Small intestine (tissue), 7 donors: ENCODE data around the gene KIF21B. TPM values are rescaled to one million over a fixed set of nuclear protein-coding genes. Genes with fewer than 3 reads are reported as not detected.

ENCODE experiments used
- DNase-seq, 2 donors: peaks; one replicate each; pipeline versions ENCODE4 v3.0.0 to v3.0.0-alpha.2; 2013
- FAIRE-seq: peaks from 2 replicates; lab custom pipeline; 2012; peaks lifted over from hg19 to GRCh38; lab: Jason Lieb, UNC
- H3K27ac ChIP-seq, 3 donors: one replicate each; pipeline ENCODE4 v1.5.1; 2013; ENCODE audit warnings: low read length in 2 of 3, mild to moderate bottlenecking in 2 of 3, control low read depth in 1 of 3, inconsistent platforms in 1 of 3, low read depth in 1 of 3, moderate library complexity in 1 of 3
- H3K27me3 ChIP-seq, 3 donors: one replicate each; pipeline ENCODE4 v1.6.1; 2013; ENCODE audit warnings: low read length in 3 of 3, inconsistent platforms in 1 of 3; ENCODE audit not compliant: control insufficient read depth in 3 of 3, insufficient read depth in 3 of 3
- H3K36me3 ChIP-seq, 3 donors: one replicate each; pipeline ENCODE4 v1.6.1; 2013; ENCODE audit warnings: low read length in 3 of 3, inconsistent platforms in 1 of 3, low read depth in 1 of 3, mild to moderate bottlenecking in 1 of 3, moderate library complexity in 1 of 3; ENCODE audit not compliant: control insufficient read depth in 3 of 3, insufficient read depth in 2 of 3
- H3K4me1 ChIP-seq, 3 donors: one replicate each; pipeline ENCODE4 v1.6.1; 2013; ENCODE audit warnings: low read length in 2 of 3, inconsistent platforms in 1 of 3, low read depth in 1 of 3, mild to moderate bottlenecking in 1 of 3, moderate library complexity in 1 of 3; ENCODE audit not compliant: control insufficient read depth in 3 of 3, insufficient read depth in 2 of 3
- H3K4me3 ChIP-seq, 3 donors: one replicate each; pipeline ENCODE4 v1.5.1; 2013; ENCODE audit warnings: low read length in 3 of 3, control low read depth in 1 of 3, inconsistent platforms in 1 of 3, low read depth in 1 of 3, mild to moderate bottlenecking in 1 of 3, moderate library complexity in 1 of 3
- H3K9me3 ChIP-seq, 2 donors: one replicate each; pipeline ENCODE4 v1.6.1; 2013; ENCODE audit warnings: low read depth in 1 of 2, low read length in 1 of 2; ENCODE audit not compliant: control insufficient read depth in 2 of 2, insufficient read depth in 1 of 2
- WGBS, 3 donors: extraction: QIAGEN DNeasy Blood & Tissue Kit; methylation state at CpG; one replicate each; pipeline ENCODE4 v1.1.7; 2013; 5-methylcytosine and 5-hydroxymethylcytosine counted together
- polyA plus RNA-seq, 4 donors: library from polyadenylated mRNA; stranded (reverse) in 3 of 4; unstranded in 1 of 4; fragments of 200-250 nt in 3 of 4; fragments of 120-200 nt in 1 of 4; gene quantifications; one replicate each; pipeline versions ENCODE4 v1.2.1 to v1.2.3, GENCODE V29; 2013
- donor health status: healthy with polysubstance abuse.
- donor health status: control.
- donor health status: control.
- donor health status: Bipolar disorder and iron deficiency.
- donor health status: healthy.

KIF21B gene
- polyA plus RNA-seq, 4 donors = 0.89 to 12.9 (median 1.8) TPM

DNA sequence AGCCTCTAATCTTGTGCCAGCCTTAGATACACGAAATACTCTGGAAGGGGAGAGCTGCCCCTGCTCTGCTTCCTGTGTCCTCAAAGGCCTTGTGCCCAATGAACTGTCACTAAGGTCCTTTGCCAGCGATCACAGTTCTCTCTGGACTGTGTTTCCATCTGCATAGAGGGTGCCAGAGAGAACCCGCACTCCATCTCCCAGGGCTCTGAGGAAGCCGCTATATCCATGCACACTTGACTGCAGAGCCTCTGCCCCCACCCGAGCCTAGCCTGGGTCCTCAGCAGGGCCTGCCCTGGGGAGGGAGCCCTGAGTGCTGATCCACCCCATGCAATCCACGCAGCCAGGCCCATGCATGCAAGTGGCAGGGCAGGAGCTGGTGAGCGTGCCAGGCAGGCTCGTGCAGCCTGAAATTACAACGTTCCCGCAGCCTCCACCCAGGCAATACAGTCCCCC lies 30.6 kb upstream of the KIF21B start:
- FAIRE-seq (no peak), DNase-seq (no peak)
- H3K27me3 ChIP-seq = peaks cover 0 to 6% (median 0%) of the 10 kb centered on the region in 3 donors
- no peak overlapping the region for H3K27ac ChIP-seq
- no peaks in the 10 kb centered on the region for H3K9me3 ChIP-seq
- peaks cover 0 to 2% (median 0%) of the 10 kb centered on the region in 3 donors for H3K4me1 ChIP-seq
- H3K36me3 ChIP-seq = no peaks in the 10 kb centered on the region
- 73 to 80% (median 76%) methylated on average over 10 of the region's 10 CpGs for WGBS, 3 donors
- no peak overlapping the region for H3K4me3 ChIP-seq

- 81 to 88% (median 88%) methylated on average over 22 of the region's 22 CpGs for WGBS, 3 donors
- H3K27ac ChIP-seq = no peak overlapping the region
- FAIRE-seq = no peak
Measured at GRCh38 chr1:201053155-201053860, 29.8 kb upstream of the KIF21B start.

GRCh38 chr1:201051399-201051798 lies 27.9 kb upstream of the KIF21B start:
- WGBS, 3 donors = 88 to 95% (median 90%) methylated on average over 2 of the region's 2 CpGs
- H3K9me3 ChIP-seq = no peaks in the 10 kb centered on the region
- no peak for FAIRE-seq
- H3K27ac ChIP-seq = no peak overlapping the region
- peaks cover 0 to 2% (median 0%) of the 10 kb centered on the region in 3 donors for H3K4me1 ChIP-seq
- H3K27me3 ChIP-seq = peaks cover 0 to 9% (median 0%) of the 10 kb centered on the region in 3 donors
- H3K36me3 ChIP-seq = no peaks in the 10 kb centered on the region
- DNase-seq = no peak
- no peak overlapping the region for H3K4me3 ChIP-seq

More at GRCh38 chr1:201053155-201053860, 29.8 kb upstream of the KIF21B start:
- Histone ChIP-seq H3K4me1 (peaks cover 0 to 2% (median 0%) of the 10 kb centered on the region in 3 donors), H3K27me3 (peaks cover 0 to 4% (median 0%) of the 10 kb centered on the region in 3 donors), H3K9me3 (no peaks in the 10 kb centered on the region), H3K36me3 (no peaks in the 10 kb centered on the region), H3K4me3 (no peak overlapping the region)
- no peak for DNase-seq

DNA sequence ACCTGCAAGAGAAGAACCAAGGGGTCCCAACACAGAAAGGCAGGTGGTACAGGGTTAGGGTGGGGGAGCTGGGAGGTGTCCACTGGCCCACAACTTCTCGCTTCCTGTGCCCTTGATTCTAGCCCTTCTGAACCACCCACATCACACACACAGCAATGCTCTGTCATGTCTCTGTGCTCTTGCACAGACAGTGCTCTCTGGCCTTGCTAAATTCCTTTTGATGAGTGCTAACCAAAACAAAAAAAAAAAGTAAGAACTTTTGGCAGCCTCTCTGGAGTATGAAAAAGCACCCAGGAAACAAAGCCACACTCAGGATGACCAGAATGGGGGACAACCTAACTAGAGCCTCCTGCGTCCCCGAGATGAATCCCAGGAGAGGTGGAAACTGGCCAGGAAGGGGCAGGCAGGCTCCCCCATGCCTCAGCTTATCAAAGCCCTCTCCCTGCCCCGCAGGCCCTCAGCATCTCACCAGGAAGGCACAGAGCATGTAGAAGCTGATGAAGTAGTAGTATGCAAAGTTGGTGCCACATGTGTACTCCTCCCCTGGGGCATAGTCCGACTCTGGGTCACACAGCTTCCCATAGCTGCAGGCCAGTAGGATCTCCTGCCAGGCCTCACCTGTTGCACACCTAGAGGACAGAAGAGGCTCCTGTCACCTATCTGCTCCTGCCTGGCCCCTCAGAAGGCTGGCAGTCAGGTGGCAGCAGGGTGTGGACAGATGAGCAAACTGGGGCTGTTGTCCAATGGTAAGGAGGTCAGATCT lies 27.2 kb upstream of the KIF21B start:
- 57 to 71% (median 65%) methylated on average over 5 of the region's 5 CpGs for WGBS, 3 donors
- no peak overlapping the region for H3K4me3 ChIP-seq
- no peak overlapping the region for H3K27ac ChIP-seq
- H3K27me3 ChIP-seq = peaks cover 0 to 9% (median 0%) of the 10 kb centered on the region in 3 donors
- no peaks in the 10 kb centered on the region for H3K36me3 ChIP-seq
- H3K4me1 ChIP-seq = peaks cover 0 to 2% (median 0%) of the 10 kb centered on the region in 3 donors
- H3K9me3 ChIP-seq = no peaks in the 10 kb centered on the region
- FAIRE-seq = no peak
- peak; percentile 31 to 33 for DNase-seq

GRCh38 chr1:201049248-201049831 lies 25.8 kb upstream of the KIF21B start:
- H3K36me3 ChIP-seq = no peaks in the 10 kb centered on the region
- DNase-seq (no peak), FAIRE-seq (no peak)
- H3K27ac ChIP-seq = no peak overlapping the region
- H3K27me3 ChIP-seq = peaks cover 0 to 9% (median 0%) of the 10 kb centered on the region in 3 donors
- H3K4me1 ChIP-seq = peaks cover 0 to 2% (median 0%) of the 10 kb centered on the region in 3 donors
- H3K9me3 ChIP-seq = no peaks in the 10 kb centered on the region
- no peak overlapping the region for H3K4me3 ChIP-seq
- 82 to 87% (median 83%) methylated on average over 5 of the region's 5 CpGs for WGBS, 3 donors

GRCh38 chr1:201048521-201048920 lies 25.0 kb upstream of the KIF21B start:
- H3K36me3 ChIP-seq = no peaks in the 10 kb centered on the region
- WGBS, 3 donors = 83 to 89% (median 83%) methylated on average over 13 of the region's 13 CpGs
- FAIRE-seq = no peak

GRCh38 chr1:201044119-201044518 lies 20.6 kb upstream of the KIF21B start:
- DNase-seq = no peak
- H3K27me3 ChIP-seq = peaks cover 0 to 12% (median 0%) of the 10 kb centered on the region in 3 donors
- peaks cover 0 to 5% (median 0%) of the 10 kb centered on the region in 3 donors for H3K4me1 ChIP-seq
- no peak overlapping the region for H3K27ac ChIP-seq
- H3K9me3 ChIP-seq = no peaks in the 10 kb centered on the region
- no peak for FAIRE-seq
- no peaks in the 10 kb centered on the region for H3K36me3 ChIP-seq
- H3K4me3 ChIP-seq = no peak overlapping the region
- WGBS, 3 donors = 83 to 89% (median 87%) methylated on average over 8 to 9 of the region's 9 CpGs

More at GRCh38 chr1:201048521-201048920, 25.0 kb upstream of the KIF21B start:
- no peak for DNase-seq
- Histone ChIP-seq H3K4me3 (no peak overlapping the region), H3K27me3 (peaks cover 0 to 12% (median 0%) of the 10 kb centered on the region in 3 donors), H3K27ac (no peak overlapping the region), H3K9me3 (no peaks in the 10 kb centered on the region), H3K4me1 (no peaks in the 10 kb centered on the region)
